GM12873 (cell line): ENCODE measurements around the gene RELN.

Experiments
- TF ChIP-seq, protein P1 (sequence below): IDR thresholded peaks from 2 replicates; pipeline ENCODE4 v1.5.1; 2012; ENCODE audit warnings: low read depth, mild to moderate bottlenecking, moderate library complexity, low read length, control low read depth; ENCODE audit not compliant: insufficient read depth; ENCODE audit errors: missing control alignments

The RELN gene

DNA sequence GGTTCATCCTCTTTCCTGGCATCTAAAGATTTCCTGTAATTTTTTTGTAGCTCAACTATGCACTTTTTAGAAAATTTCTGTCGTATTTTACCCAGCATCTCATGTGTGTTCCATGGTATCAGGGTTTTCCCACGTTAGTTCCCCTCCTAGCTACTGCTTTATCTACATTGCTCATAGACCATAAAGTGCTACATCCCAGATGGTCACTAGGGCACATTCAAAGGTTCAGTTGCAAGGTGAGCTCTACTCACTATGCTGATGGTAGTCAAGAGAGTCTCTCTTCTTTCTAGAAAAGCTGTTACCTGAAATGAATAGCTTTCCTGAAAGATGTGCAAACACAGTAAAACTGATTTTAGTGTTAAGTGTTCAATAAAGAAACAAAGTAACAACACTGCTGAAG lies 33.5 kb downstream of the RELN start:
- TF ChIP-seq, protein P1, sequence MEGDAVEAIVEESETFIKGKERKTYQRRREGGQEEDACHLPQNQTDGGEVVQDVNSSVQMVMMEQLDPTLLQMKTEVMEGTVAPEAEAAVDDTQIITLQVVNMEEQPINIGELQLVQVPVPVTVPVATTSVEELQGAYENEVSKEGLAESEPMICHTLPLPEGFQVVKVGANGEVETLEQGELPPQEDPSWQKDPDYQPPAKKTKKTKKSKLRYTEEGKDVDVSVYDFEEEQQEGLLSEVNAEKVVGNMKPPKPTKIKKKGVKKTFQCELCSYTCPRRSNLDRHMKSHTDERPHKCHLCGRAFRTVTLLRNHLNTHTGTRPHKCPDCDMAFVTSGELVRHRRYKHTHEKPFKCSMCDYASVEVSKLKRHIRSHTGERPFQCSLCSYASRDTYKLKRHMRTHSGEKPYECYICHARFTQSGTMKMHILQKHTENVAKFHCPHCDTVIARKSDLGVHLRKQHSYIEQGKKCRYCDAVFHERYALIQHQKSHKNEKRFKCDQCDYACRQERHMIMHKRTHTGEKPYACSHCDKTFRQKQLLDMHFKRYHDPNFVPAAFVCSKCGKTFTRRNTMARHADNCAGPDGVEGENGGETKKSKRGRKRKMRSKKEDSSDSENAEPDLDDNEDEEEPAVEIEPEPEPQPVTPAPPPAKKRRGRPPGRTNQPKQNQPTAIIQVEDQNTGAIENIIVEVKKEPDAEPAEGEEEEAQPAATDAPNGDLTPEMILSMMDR, result no peak

DNA sequence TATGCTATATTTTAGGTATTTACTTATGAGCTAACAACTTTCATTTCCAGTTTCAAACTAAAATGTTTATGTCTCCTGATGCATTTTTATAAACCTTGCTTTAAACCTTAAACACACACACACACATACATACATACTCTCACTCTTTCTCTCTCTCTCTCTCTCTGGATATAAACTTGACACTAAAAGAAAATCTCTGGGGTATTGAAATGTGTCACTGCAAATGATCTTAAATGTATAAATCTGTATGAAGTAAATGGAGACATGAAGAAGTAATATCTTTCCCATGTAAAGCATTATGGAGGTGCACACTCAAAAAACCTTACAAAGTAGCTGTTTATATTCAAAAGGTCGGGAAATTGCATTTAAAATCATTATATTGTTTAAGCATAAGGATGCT lies 37.0 kb downstream of the RELN start:
- TF ChIP-seq, protein P1, result no peak

DNA sequence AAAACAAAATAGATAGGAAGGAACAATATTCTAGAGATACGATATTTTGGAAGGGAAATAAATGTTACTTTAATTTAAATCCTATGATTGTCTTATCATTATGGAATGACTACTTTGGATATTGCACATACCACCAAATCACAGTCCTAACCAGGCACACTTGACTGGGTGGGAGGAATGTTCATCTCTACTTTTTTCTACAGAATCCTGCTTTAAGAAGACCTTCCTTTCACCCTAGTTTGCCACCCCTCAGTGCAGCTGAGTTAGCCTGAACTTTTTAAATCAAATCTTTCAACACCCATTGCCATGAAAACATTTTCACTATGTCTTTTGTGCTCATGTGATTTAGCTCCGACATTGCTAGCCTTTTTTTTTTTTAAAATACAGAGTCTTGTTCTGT lies 38.1 kb downstream of the RELN start:
- TF ChIP-seq, protein P1, result no peak

DNA sequence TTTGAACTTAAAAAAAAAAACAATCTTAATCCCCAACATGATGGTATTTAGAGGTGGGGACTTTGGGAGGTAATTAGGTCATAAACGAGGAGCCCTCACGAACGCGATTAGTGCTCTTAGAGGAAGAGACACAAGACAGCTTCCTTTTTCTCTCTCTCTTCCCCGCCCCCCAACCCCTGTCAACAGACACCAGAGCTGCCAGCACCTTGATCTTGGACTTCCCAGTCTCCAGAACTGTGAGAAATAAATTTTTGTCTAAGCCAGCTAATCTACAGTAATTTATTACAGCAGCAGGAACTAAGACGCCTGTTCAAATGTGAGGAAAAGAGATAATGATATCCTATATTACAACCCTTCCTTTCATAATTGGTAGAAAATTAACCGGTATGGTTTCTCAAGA lies 40.1 kb downstream of the RELN start:
- TF ChIP-seq, protein P1, result no peak

DNA sequence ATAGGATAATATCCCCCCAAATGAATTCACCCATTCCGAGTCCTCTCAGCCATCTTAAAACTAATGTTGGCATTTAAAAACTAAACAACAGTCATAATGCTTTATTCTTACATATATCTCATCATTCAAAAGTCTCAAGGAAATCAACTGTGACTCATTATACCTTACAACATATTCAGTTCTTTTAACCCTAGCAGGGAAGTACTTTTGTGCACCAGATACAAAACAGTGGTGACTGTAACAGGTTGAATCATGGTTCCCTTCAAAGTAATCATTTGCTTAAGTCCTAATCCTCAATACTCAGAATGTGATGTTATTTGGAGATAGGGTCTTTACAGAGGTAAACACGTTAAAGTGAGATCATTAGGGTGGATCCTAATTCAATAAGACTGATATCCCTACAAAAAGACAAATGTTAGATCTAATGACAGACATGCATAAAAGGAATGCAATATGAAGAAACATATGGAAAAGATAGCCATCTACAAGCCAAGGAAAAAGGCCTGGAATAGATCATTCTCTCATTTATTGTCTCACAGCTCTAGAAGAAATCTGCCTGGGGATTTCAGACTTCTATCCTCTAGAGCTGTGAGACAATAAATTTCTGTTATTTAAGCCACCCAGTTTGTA lies 42.3 kb downstream of the RELN start:
- TF ChIP-seq, protein P1, result no peak

DNA sequence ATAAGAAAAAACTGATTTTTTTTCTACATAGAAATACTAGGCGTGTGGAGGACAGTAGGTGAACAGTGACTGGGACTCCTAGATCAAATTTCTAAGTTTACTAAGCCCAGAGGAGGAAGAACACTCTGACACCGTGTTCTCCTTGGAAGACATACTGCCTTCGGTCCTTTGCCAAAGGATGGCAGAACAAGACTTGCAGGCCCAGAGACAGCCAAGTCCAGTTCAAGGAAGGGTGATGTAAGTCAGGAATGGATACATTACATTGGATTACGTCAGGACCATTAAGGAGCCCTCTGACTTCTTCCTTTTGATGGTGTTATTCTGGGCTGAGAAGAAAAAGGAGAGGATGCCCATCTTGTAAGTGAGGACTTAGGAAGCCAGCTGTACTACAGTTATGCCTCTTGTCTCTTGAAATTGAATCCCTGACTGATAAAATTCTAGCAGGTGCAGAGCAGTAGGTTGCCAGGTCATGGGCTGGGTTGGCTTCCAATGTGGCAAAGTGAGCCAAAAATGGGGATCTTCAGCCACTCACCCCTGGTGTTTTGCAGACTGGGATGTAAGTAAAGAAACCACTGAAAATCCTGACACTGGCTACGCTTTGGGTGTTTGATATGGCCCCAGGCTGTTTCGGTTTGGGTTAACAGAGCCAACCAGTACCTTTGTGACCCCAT lies 45.1 kb downstream of the RELN start:
- TF ChIP-seq, protein P1, result no peak

DNA sequence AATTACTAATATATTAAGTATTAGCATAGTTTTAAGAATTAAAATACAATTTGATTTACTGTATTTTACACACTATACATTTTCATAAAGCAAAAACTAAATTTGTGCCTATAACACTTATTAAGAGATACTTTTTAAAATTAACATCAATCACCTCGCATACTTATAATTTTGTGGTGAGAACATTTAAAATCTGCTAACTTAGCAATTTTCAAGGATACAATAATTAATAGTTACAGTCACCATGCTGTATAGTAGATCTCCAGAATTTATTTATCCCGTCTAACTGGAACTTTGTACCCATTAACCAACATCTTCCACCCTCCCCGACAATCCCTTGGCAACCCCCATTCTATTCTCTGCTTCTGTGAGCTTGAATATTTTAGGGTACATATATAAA lies 47.5 kb downstream of the RELN start:
- TF ChIP-seq, protein P1, result no peak
